ENCODE data around the gene THAP7. TPM values are rescaled to one million over a fixed set of nuclear protein-coding genes. Genes with fewer than 3 reads are reported as not detected.

THAP7 gene
- total and polyA plus RNA-seq, 2 of the 4 experiments (the other 2 are of a cell fraction), result 14.2 to 19.8 TPM

DNA sequence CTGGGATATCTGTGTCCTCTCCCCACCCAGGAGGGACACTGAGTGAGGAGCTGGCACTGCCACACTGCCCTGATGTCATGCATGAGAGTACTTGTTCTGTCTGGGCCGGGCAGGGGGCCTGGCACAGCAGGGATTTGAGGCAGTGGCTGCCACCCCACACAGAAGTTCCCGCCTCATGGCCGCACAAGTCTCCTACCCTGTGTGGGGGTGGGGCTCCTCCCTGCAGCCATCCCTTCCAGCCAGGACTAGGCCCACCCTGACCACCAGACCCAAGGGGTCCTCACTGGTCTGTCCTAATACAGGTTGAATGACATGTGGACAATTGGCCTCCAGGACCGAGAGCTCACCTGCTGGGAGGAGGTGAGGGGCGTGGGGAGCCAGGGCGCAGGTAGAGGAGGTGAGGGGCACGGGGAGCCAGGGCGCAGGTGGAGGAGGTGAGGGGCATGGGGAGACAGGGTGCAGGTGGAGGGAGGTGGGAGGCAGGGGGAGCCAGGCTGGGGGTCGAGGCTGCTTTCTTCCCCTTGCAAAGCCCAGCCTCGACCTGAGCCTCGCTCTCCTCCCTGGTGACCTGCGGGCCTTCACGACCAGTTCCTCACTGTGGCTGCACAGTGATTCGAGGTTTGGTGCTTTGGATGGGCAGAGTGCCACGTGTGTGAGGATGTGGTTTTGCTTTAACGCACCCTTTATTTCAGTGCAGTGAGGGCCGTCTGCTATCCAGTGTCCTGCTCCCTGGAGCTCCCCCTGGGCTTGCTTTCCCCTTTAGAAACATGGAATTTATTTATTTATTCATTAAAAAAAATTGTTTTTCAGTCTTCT is 12.4 kb downstream of the THAP7 start:
- Histone ChIP-seq H3K4me2 (ENCODE audit: low read depth, low read length) (no peak overlapping the region), H3K27ac (ENCODE audit: insufficient read depth, low read length) (no peak overlapping the region; the same call in 1 of the 2 replicates), H3K9me3 (ENCODE audit: control insufficient read depth, insufficient read depth, low read length) (no peaks in the 10 kb centered on the region), H4K5ac (ENCODE audit: low read depth, low read length) (no peak overlapping the region), H4K20me1 (ENCODE audit: insufficient read depth, low read length) (no peaks in the 10 kb centered on the region), H3K18ac (ENCODE audit: low read depth, low read length) (no peak overlapping the region), H2AFZ (replicated peaks; ENCODE audit: low read length, poor library complexity) (no peak overlapping the region), H2BK5ac (ENCODE audit: low read depth, low read length, poor library complexity, severe bottlenecking) (no peak overlapping the region), H2AK9ac (replicated peaks; ENCODE audit: low read depth, low read length, poor library complexity) (no peak overlapping the region), H3K14ac (replicated peaks; ENCODE audit: low read depth, low read length) (no peak overlapping the region), H4K91ac (ENCODE audit: insufficient read depth, low read depth, low read length) (no peak overlapping the region), H3K9me1 (ENCODE audit: insufficient read depth, low read length) (no peaks in the 10 kb centered on the region), H3K36me3 (ENCODE audit: control insufficient read depth, insufficient read depth, low read length) (peaks cover 59% of the 10 kb centered on the region), H3K79me1 (ENCODE audit: low read depth in 1 of 2, low read length in 2 of 2) (peaks cover 0 to 16% of the 10 kb centered on the region in 2 experiments; a peak in 3 of 4 replicates), H3K9ac (ENCODE audit: low read depth, low read length) (no peak overlapping the region), H2BK15ac (ENCODE audit: low read depth, low read length) (no peak overlapping the region), H3K27me3 (ENCODE audit: control insufficient read depth, insufficient read depth, low read length) (no peaks in the 10 kb centered on the region), H3K23ac (ENCODE audit: low read depth, low read length) (no peak overlapping the region), H3K4ac (ENCODE audit: low read depth, low read length) (no peak overlapping the region), H2AK5ac (ENCODE audit: low read depth, low read length) (no peak overlapping the region), H2BK120ac (ENCODE audit: low read depth, low read length) (no peak overlapping the region), H3K56ac (ENCODE audit: extremely low read depth, insufficient read depth, low read length) (no peak overlapping the region), H4K8ac (ENCODE audit: low read depth in 2 of 2, low read length in 2 of 2) (no peak overlapping the region), H3K4me1 (ENCODE audit: control insufficient read depth, insufficient read depth, low read length) (no peaks in the 10 kb centered on the region), H3K4me3 (ENCODE audit: insufficient read depth, low read depth, low read length) (no peak overlapping the region), H2BK20ac (ENCODE audit: low read depth, low read length) (no peak overlapping the region)
- peak; percentile 33 for DNase-seq
- in situ Hi-C loops (cut with MboI; ENCODE audit: low sequenced_read_pairs), result no loop called here
- BruUV-seq (replicated peaks), result no TSS peak
- ChIA-PET POLR2A (ENCODE audit: unreplicated experiment) (no interaction called here), CTCF (no interaction called here)
- TF ChIP-seq RCOR1 (IDR thresholded peaks at IDR 0.05; ENCODE audit: insufficient replicate concordance, low read length), result no peak
- TF ChIP-seq FOS (IDR thresholded peaks at IDR 0.05; ENCODE audit: low read depth, low read length), result no peak
- no peak for TF ChIP-seq CEBPB (IDR thresholded peaks at IDR 0.05; ENCODE audit: low read depth, low read length)
- TF ChIP-seq, protein P1, sequence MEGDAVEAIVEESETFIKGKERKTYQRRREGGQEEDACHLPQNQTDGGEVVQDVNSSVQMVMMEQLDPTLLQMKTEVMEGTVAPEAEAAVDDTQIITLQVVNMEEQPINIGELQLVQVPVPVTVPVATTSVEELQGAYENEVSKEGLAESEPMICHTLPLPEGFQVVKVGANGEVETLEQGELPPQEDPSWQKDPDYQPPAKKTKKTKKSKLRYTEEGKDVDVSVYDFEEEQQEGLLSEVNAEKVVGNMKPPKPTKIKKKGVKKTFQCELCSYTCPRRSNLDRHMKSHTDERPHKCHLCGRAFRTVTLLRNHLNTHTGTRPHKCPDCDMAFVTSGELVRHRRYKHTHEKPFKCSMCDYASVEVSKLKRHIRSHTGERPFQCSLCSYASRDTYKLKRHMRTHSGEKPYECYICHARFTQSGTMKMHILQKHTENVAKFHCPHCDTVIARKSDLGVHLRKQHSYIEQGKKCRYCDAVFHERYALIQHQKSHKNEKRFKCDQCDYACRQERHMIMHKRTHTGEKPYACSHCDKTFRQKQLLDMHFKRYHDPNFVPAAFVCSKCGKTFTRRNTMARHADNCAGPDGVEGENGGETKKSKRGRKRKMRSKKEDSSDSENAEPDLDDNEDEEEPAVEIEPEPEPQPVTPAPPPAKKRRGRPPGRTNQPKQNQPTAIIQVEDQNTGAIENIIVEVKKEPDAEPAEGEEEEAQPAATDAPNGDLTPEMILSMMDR (conservative IDR thresholded peaks at IDR 0.05; ENCODE audit: low read depth, low read length), result no peak
- TF ChIP-seq RFX5 (IDR thresholded peaks at IDR 0.05; ENCODE audit: low read depth, low read length), result no peak
- TF ChIP-seq, protein P2, sequence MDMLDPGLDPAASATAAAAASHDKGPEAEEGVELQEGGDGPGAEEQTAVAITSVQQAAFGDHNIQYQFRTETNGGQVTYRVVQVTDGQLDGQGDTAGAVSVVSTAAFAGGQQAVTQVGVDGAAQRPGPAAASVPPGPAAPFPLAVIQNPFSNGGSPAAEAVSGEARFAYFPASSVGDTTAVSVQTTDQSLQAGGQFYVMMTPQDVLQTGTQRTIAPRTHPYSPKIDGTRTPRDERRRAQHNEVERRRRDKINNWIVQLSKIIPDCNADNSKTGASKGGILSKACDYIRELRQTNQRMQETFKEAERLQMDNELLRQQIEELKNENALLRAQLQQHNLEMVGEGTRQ (IDR thresholded peaks at IDR 0.05; ENCODE audit: low read depth, low read length), result no peak
- no peak for TF ChIP-seq CHD1 (IDR thresholded peaks at IDR 0.05; ENCODE audit: low read depth, low read length)
- TF ChIP-seq, protein P3, sequence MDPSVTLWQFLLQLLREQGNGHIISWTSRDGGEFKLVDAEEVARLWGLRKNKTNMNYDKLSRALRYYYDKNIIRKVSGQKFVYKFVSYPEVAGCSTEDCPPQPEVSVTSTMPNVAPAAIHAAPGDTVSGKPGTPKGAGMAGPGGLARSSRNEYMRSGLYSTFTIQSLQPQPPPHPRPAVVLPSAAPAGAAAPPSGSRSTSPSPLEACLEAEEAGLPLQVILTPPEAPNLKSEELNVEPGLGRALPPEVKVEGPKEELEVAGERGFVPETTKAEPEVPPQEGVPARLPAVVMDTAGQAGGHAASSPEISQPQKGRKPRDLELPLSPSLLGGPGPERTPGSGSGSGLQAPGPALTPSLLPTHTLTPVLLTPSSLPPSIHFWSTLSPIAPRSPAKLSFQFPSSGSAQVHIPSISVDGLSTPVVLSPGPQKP (IDR thresholded peaks at IDR 0.05; ENCODE audit: borderline replicate concordance, low read depth, low read length), result no peak
- no peak for TF ChIP-seq BHLHE40 (IDR thresholded peaks at IDR 0.05; ENCODE audit: low read depth, low read length)
- TF ChIP-seq MAZ (IDR thresholded peaks at IDR 0.05; ENCODE audit: borderline replicate concordance, low read depth, low read length), result no peak
- no peak for TF ChIP-seq NFE2L2 (IDR thresholded peaks at IDR 0.05; ENCODE audit: low read depth, low read length)
- TF ChIP-seq MXI1 (IDR thresholded peaks at IDR 0.05; ENCODE audit: borderline replicate concordance, low read depth, low read length), result no peak
- no peak for TF ChIP-seq MAFK (IDR thresholded peaks at IDR 0.05; ENCODE audit: low read depth, low read length)
- dilution Hi-C loops (cut with HindIII; ENCODE audit: low sequenced_read_pairs, unreplicated experiment), result no loop called here
- no CpG with 5 or more reads among the region's 17 CpGs for WGBS, 2 experiments (ENCODE audit: extremely low coverage in 2 of 2, insufficient read length in 1 of 2)
- no peak for ATAC-seq (ENCODE audit: low read depth)
- intact Hi-C loops (cut with micrococcal nuclease), result no loop called here
